ENCODE measurements around the gene LRRC8A.

GRCh38 chr9:128877852-128878251 is 4.1 kb upstream of the LRRC8A start:
- TF ChIP-seq USF1 (IDR thresholded peaks at IDR 0.05), result no peak
- TF ChIP-seq EGR1 (IDR thresholded peaks at IDR 0.05), result no peak
- TF ChIP-seq YY1 (IDR thresholded peaks at IDR 0.05; ENCODE audit: low read depth), result no peak
- TF ChIP-seq CREB1 (IDR thresholded peaks at IDR 0.05; ENCODE audit: low read depth), result no peak
- no peak for TF ChIP-seq FOXM1 (IDR thresholded peaks at IDR 0.05; ENCODE audit: borderline replicate concordance, low read depth)
- no peak for TF ChIP-seq EP300 (IDR thresholded peaks at IDR 0.05; ENCODE audit: borderline replicate concordance)
- TF ChIP-seq NFIC (IDR thresholded peaks at IDR 0.05), result no peak
